HepG2 (cell line): Measurements from ENCODE around the gene PCTP.

Experiments used
- CHD4 ChIP-seq: fragments of 200-600 bp; sonication (generic); IDR thresholded peaks from 2 replicates; pipeline ENCODE4 v1.7.0; 2017; ENCODE audit warnings: mild to moderate bottlenecking, low read length, borderline replicate concordance
- CTCF ChIP-seq: sonication (generic); formaldehyde crosslinking; IDR thresholded peaks from 2 replicates; pipeline ENCODE4 v1.5.0; 2020; ENCODE audit warnings: mild to moderate bottlenecking, missing genetic modification reagents, moderate library complexity
- HINFP ChIP-seq: sonication (generic); formaldehyde crosslinking; IDR thresholded peaks from 2 replicates; pipeline ENCODE4 v1.4.0; 2020; ENCODE audit warnings: low read depth, mild to moderate bottlenecking, missing genetic modification reagents
- NFYB ChIP-seq: sonication (generic); formaldehyde crosslinking; IDR thresholded peaks from 2 replicates; pipeline ENCODE4 v1.4.0; 2020; ENCODE audit warnings: missing genetic modification reagents
- RAD51 ChIP-seq: fragments of 450-650 bp; IDR thresholded peaks from 2 replicates; pipeline ENCODE4 v1.6.1; 2016; ENCODE audit warnings: borderline replicate concordance
- RFX5 ChIP-seq: IDR thresholded peaks from 2 replicates; pipeline ENCODE4 v1.6.1; 2011; ENCODE audit warnings: low read depth, low read length, improper control_type of control experiment
- SNAPC2 ChIP-seq: sonication (generic); formaldehyde crosslinking; IDR thresholded peaks from 2 replicates; pipeline ENCODE4 v1.8.1; 2022; ENCODE audit warnings: mild to moderate bottlenecking, missing genetic modification reagents
- TARDBP ChIP-seq: sonication (generic); formaldehyde crosslinking; IDR thresholded peaks from 2 replicates; pipeline ENCODE4 v1.8.0; 2022; ENCODE audit warnings: mild to moderate bottlenecking, missing genetic modification reagents
- TCF12 ChIP-seq, 2 experiments: fragments of 450-650 bp in 1 of 2; sonication (generic) in 1 of 2; formaldehyde crosslinking in 1 of 2; IDR thresholded peaks; 2 replicates each; pipeline versions ENCODE4 v1.6.1 to v1.8.0; 2017 to 2022; ENCODE audit warnings: antibody characterized with exemption in 1 of 2, mild to moderate bottlenecking in 1 of 2, missing genetic modification reagents in 1 of 2, moderate library complexity in 1 of 2
- TCF7L2 ChIP-seq: IDR thresholded peaks from 2 replicates; pipeline ENCODE4 v1.6.1; 2011; ENCODE audit warnings: mild to moderate bottlenecking, low read depth, low read length, moderate library complexity
- ZFP41 ChIP-seq: sonication (generic); formaldehyde crosslinking; IDR thresholded peaks from 2 replicates; pipeline ENCODE4 v1.4.0; 2020; ENCODE audit warnings: mild to moderate bottlenecking, missing genetic modification reagents, borderline replicate concordance

- no peak for TF ChIP-seq SNAPC2 (CRISPR knock-in tag)
- no peak for TF ChIP-seq HINFP (CRISPR knock-in tag)
- no peak for TF ChIP-seq TCF12 (IDR thresholded peaks at IDR 0.05)
- TF ChIP-seq TCF12 (CRISPR knock-in tag; IDR thresholded peaks at IDR 0.05) = no peak
- TF ChIP-seq CTCF (CRISPR knock-in tag) = no peak
- TF ChIP-seq CHD4 = no peak
- no peak for TF ChIP-seq RFX5
- no peak for TF ChIP-seq NFYB (CRISPR knock-in tag)
- TF ChIP-seq ZFP41 (CRISPR knock-in tag) = no peak
- TF ChIP-seq TCF7L2 = no peak
- TF ChIP-seq TARDBP (CRISPR knock-in tag) = no peak
- TF ChIP-seq RAD51 = no peak
These were observed 26.7 kb downstream of the PCTP start for GRCh38 chr17:55777471-55777971.
